HepG2 (cell line): Measurements from ENCODE around the gene NUP93. TPM values are rescaled to one million over a fixed set of nuclear protein-coding genes. Genes with fewer than 3 reads are reported as not detected.
A peak's percentile ranks its signal among the peaks of the same experiment; 100 is the strongest.

ENCODE experiments used
- ARNTL ChIP-seq: sonication (generic); formaldehyde crosslinking; IDR thresholded peaks from 2 replicates; pipeline ENCODE4 v1.4.0; 2020; ENCODE audit warnings: mild to moderate bottlenecking, missing genetic modification reagents
- BATF2 ChIP-seq: sonication (generic); formaldehyde crosslinking; IDR thresholded peaks from 2 replicates; pipeline ENCODE4 v1.8.0; 2022; ENCODE audit warnings: mild to moderate bottlenecking, missing genetic modification reagents, moderate library complexity
- BCL3 ChIP-seq: sonication (generic); formaldehyde crosslinking; IDR thresholded peaks from 2 replicates; pipeline ENCODE4 v1.5.1; 2020; ENCODE audit warnings: mild to moderate bottlenecking, missing genetic modification reagents, moderate library complexity
- ELK4 ChIP-seq: sonication (generic); formaldehyde crosslinking; IDR thresholded peaks from 2 replicates; pipeline ENCODE4 v1.9.0; 2021; ENCODE audit warnings: missing genetic modification reagents, borderline replicate concordance
- ETV5 ChIP-seq: IDR thresholded peaks from 2 replicates; pipeline ENCODE4 v1.6.1; 2018; ENCODE audit warnings: missing biosample characterization, missing genetic modification reagents, inconsistent platforms, borderline replicate concordance
- FOXA3 ChIP-seq: IDR thresholded peaks from 2 replicates; pipeline ENCODE4 v1.6.1; 2016; ENCODE audit warnings: missing genetic modification reagents, missing compliant biosample characterization
- GATA4 ChIP-seq: sonication (generic); IDR thresholded peaks from 2 replicates; pipeline ENCODE4 v1.6.1; 2016; ENCODE audit warnings: antibody characterized with exemption, low read depth, borderline replicate concordance
- HMG20A ChIP-seq: IDR thresholded peaks from 2 replicates; pipeline ENCODE4 v1.6.1; 2016; ENCODE audit warnings: borderline replicate concordance
- LBX2 ChIP-seq: sonication (generic); formaldehyde crosslinking; IDR thresholded peaks from 2 replicates; pipeline ENCODE4 v1.5.0; 2020; ENCODE audit warnings: missing genetic modification reagents, mild to moderate bottlenecking, borderline replicate concordance
- MAX ChIP-seq: IDR thresholded peaks from 2 replicates; pipeline ENCODE4 v1.6.1; 2012; ENCODE audit warnings: inconsistent platforms
- MED1 ChIP-seq: sonication (generic); formaldehyde crosslinking; IDR thresholded peaks from 2 replicates; pipeline ENCODE4 v1.4.0; 2020; ENCODE audit warnings: missing genetic modification reagents
- MED13 ChIP-seq: sonication (generic); formaldehyde crosslinking; IDR thresholded peaks from 2 replicates; pipeline ENCODE4 v1.5.0; 2020; ENCODE audit warnings: missing genetic modification reagents
- SIN3A ChIP-seq: IDR thresholded peaks from 2 replicates; pipeline ENCODE4 v1.6.1; 2011; ENCODE audit warnings: low read depth, mild to moderate bottlenecking, control low read depth, low read length, borderline replicate concordance
- TEAD2 ChIP-seq: sonication (generic); formaldehyde crosslinking; IDR thresholded peaks from 2 replicates; pipeline ENCODE4 v1.9.0; 2021; ENCODE audit warnings: missing genetic modification reagents
- XRCC5 ChIP-seq: fragments of 200-400 bp; formaldehyde crosslinking; optimal IDR thresholded peaks from 2 replicates; pipeline ENCODE3; 2017; ENCODE audit warnings: mild to moderate bottlenecking, low read length
- ZBTB10 ChIP-seq: sonication (generic); formaldehyde crosslinking; IDR thresholded peaks from 2 replicates; pipeline ENCODE4 v1.4.0; 2020; ENCODE audit warnings: missing genetic modification reagents, borderline replicate concordance
- ZBTB8A ChIP-seq: sonication (generic); formaldehyde crosslinking; IDR thresholded peaks from 2 replicates; pipeline ENCODE4 v1.4.0; 2020; ENCODE audit warnings: mild to moderate bottlenecking, low read depth, missing genetic modification reagents, borderline replicate concordance
- ZNF253 ChIP-seq: sonication (generic); formaldehyde crosslinking; IDR thresholded peaks from 2 replicates; pipeline ENCODE4 v1.8.0; 2022; ENCODE audit warnings: mild to moderate bottlenecking, missing genetic modification reagents, borderline replicate concordance
- ZNF496 ChIP-seq: sonication (generic); formaldehyde crosslinking; IDR thresholded peaks from 2 replicates; pipeline ENCODE4 v1.8.1; 2023; ENCODE audit warnings: mild to moderate bottlenecking, moderate library complexity, missing genetic modification reagents; ENCODE audit not compliant: insufficient replicate concordance
- ZNF503 ChIP-seq: sonication (generic); formaldehyde crosslinking; IDR thresholded peaks from 2 replicates; pipeline ENCODE4 v1.4.0; 2020; ENCODE audit warnings: missing genetic modification reagents
- ZNF552 ChIP-seq: sonication (generic); formaldehyde crosslinking; IDR thresholded peaks from 2 replicates; pipeline ENCODE4 v1.9.0; 2022; ENCODE audit warnings: missing genetic modification reagents, mild to moderate bottlenecking, borderline replicate concordance
- polyA plus RNA-seq, 8 experiments: library from polyadenylated mRNA; depleted of rRNA in 3 of 8; stranded (reverse) in 7 of 8; unstranded in 1 of 8; fragments of >200 nt; fragmentation: Illumina TruSeq in 4 of 8; extraction: Trizol in 4 of 8; gene quantifications; 2 replicates each; pipeline versions ENCODE4 v1.2.1 to v1.2.3, GENCODE V29; 2011 to 2016; ENCODE audit warnings: low read depth in 4 of 8, missing spikeins in 1 of 8, mixed read lengths in 1 of 8; ENCODE audit not compliant: insufficient read depth in 1 of 8
- total RNA-seq, 5 experiments: library from RNA; depleted of rRNA; stranded (reverse); fragments of >200 nt; fragmentation: Illumina TruSeq; extraction: Trizol; gene quantifications; 2 replicates each; pipeline ENCODE4 v1.2.3, GENCODE V29; 2016; ENCODE audit warnings: low read depth in 1 of 5

The NUP93 gene
- total and polyA plus RNA-seq, 2 of the 13 experiments (the other 11 are each of a cell fraction or from before 2014, with no cell fraction given) = 58.5 to 140 TPM

- TF ChIP-seq LBX2 (CRISPR knock-in tag) = peak; percentile 24; the same call in 1 of the 2 replicates
- no peak for TF ChIP-seq ZBTB8A (CRISPR knock-in tag)
- peak; percentile 67 for TF ChIP-seq ETV5 (CRISPR knock-in tag)
- no peak for TF ChIP-seq ZNF503 (CRISPR knock-in tag)
- no peak for TF ChIP-seq ZNF496 (CRISPR knock-in tag)
- no peak for TF ChIP-seq ZNF552 (CRISPR knock-in tag)
- TF ChIP-seq TEAD2 (CRISPR knock-in tag) = no peak
- TF ChIP-seq HMG20A (CRISPR knock-in tag) = no peak
- peak; percentile 56; the same call in 1 of the 2 replicates for TF ChIP-seq MED1
- TF ChIP-seq BCL3 (CRISPR knock-in tag) = peak; percentile 87; the same call in 1 of the 2 replicates
- no peak for TF ChIP-seq GATA4
- no peak for TF ChIP-seq XRCC5
- TF ChIP-seq ZNF253 = no peak
- TF ChIP-seq ARNTL (CRISPR knock-in tag) = 0 out of 2 replicates have a peak, but pooled peaks have one; percentile 2
- no peak for TF ChIP-seq BATF2
- TF ChIP-seq ZBTB10 = 0 out of 2 replicates have a peak, but pooled peaks have one; percentile 62
- TF ChIP-seq FOXA3 = no peak
- TF ChIP-seq MAX = no peak
- no peak for TF ChIP-seq SIN3A
- TF ChIP-seq ELK4 (CRISPR knock-in tag) = no peak
- no peak; the same call in 1 of the 2 replicates for TF ChIP-seq MED13 (CRISPR knock-in tag)
Measured at GRCh38 chr16:56848955-56849689, 119.2 kb downstream of the NUP93 start (continued).
